GM13976 (cell line): ENCODE measurements around the gene MSANTD7.

Experiments used
- DNase-seq: peaks from one replicate; pipeline ENCODE4 v3.0.0; 2012; ENCODE audit warnings: low spot score
- CTCF ChIP-seq: IDR thresholded peaks from 2 replicates; pipeline ENCODE4 v1.5.1; 2012; ENCODE audit warnings: borderline replicate concordance, mild to moderate bottlenecking; ENCODE audit not compliant: insufficient read depth; ENCODE audit errors: extremely low read depth, missing control alignments, control extremely low read depth
- in situ Hi-C: fragments of 300-500 bp; cut with MboI; formaldehyde crosslinking; loops from one replicate; pipeline ENCODE4 v1.12.0; 2022; ENCODE audit warnings: low sequenced_read_pairs, mixed read lengths, inconsistent platforms; ENCODE audit not compliant: unreplicated experiment

The MSANTD7 gene

DNA sequence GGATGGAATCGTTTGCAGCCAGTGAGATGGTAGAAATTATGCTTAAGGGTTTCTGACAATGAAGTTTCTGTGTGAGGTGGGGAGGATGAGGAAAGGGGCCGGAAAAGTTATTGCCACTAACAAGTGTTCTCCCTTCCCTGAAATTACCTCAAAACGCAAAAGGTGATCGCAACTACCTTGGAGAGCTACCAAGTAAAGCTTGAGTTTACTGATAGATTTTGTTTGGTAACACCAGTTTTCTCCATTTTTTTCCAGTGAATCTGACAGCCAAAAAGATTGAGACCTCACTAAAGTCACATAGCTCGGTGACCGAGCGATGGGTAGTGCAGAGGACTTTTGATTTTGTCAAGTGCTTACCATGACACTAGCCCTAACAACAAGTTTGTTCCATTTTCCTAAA lies 42.1 kb downstream of the MSANTD7 start:
- in situ Hi-C loops, result no loop called here
- DNase-seq, result no peak
- TF ChIP-seq CTCF, result no peak

GRCh38 chr10:14884082-14884481 lies 46.0 kb downstream of the MSANTD7 start:
- no peak for TF ChIP-seq CTCF
- no peak for DNase-seq
- in situ Hi-C loops, result no loop called here
